WTC11 (cell line): ENCODE results near the gene SLC35F4. TPM values are rescaled to one million over a fixed set of nuclear protein-coding genes. Genes with fewer than 3 reads are reported as not detected.
A peak's percentile ranks its signal among the peaks of the same experiment; 100 is the strongest.

Experiments
- ATAC-seq: fragments of 200-7000 bp; cut with Tn5 transposase; 2 replicates; pipeline ENCODE4 v1.10.0; 2021; ENCODE audit warnings: mild to moderate bottlenecking, moderate library complexity
- CTCF ChIA-PET: fragments of 300-600 bp; sonication (Branson Sonifier 250); formaldehyde crosslinking; loops from one replicate; lab custom pipeline; 2021; ENCODE audit warnings: antibody characterized with exemption; lab: Charles Lee
- POLR2A ChIA-PET: fragments of 350-600 bp; sonication (Branson Sonifier 250); formaldehyde crosslinking; loops from one replicate; lab custom pipeline; 2021; ENCODE audit warnings: antibody characterized with exemption; lab: Charles Lee
- DNase-seq: peaks from one replicate; pipeline ENCODE4 v3.0.0; 2021; ENCODE audit warnings: low spot score
- H3K27ac Mint-ChIP-seq: 2 replicates; pipeline ENCODE4 v1.8.0; 2021; ENCODE audit warnings: mixed read lengths
- H3K27me3 Mint-ChIP-seq: 2 replicates; pipeline ENCODE4 v1.8.0; 2021; ENCODE audit warnings: low read depth, mild to moderate bottlenecking, moderate library complexity, mixed read lengths
- H3K36me3 Mint-ChIP-seq: 2 replicates; pipeline ENCODE4 v1.8.0; 2021; ENCODE audit warnings: mixed read lengths
- H3K4me1 Mint-ChIP-seq: 2 replicates; pipeline ENCODE4 v1.8.0; 2022; ENCODE audit warnings: mixed read lengths
- H3K4me3 Mint-ChIP-seq: 2 replicates; pipeline ENCODE4 v1.8.0; 2021; ENCODE audit warnings: mild to moderate bottlenecking, moderate library complexity, mixed read lengths
- H3K9me3 Mint-ChIP-seq: 2 replicates; pipeline ENCODE4 v1.8.0; 2021; ENCODE audit warnings: mixed read lengths
- AFF4 ChIP-seq: sonication (generic); formaldehyde crosslinking; IDR thresholded peaks from 2 replicates; pipeline ENCODE4 v1.8.1; 2023; ENCODE audit warnings: mild to moderate bottlenecking, missing genetic modification reagents, borderline replicate concordance
- ATF6 ChIP-seq: sonication (generic); formaldehyde crosslinking; IDR thresholded peaks from 2 replicates; pipeline ENCODE4 v1.8.1; 2023; ENCODE audit warnings: mild to moderate bottlenecking, missing genetic modification reagents
- FOXJ3 ChIP-seq: sonication (generic); formaldehyde crosslinking; IDR thresholded peaks from 2 replicates; pipeline ENCODE4 v1.9.0; 2021; ENCODE audit warnings: missing genetic modification reagents, mild to moderate bottlenecking, borderline replicate concordance
- FOXP1 ChIP-seq: sonication (generic); formaldehyde crosslinking; IDR thresholded peaks from 2 replicates; pipeline ENCODE4 v1.8.0; 2022; ENCODE audit warnings: missing genetic modification reagents, mild to moderate bottlenecking, moderate library complexity, borderline replicate concordance
- MXD4 ChIP-seq: fragments of 250-450 bp; sonication (Bioruptor Pico); IDR thresholded peaks from 2 replicates; pipeline ENCODE4 v1.8.0; 2021; ENCODE audit warnings: mild to moderate bottlenecking, moderate library complexity, borderline replicate concordance
- NR1H2 ChIP-seq: sonication (generic); formaldehyde crosslinking; IDR thresholded peaks from 2 replicates; pipeline ENCODE4 v1.9.0; 2021; ENCODE audit warnings: mild to moderate bottlenecking, moderate library complexity, missing genetic modification reagents
- NR2C2 ChIP-seq: sonication (generic); formaldehyde crosslinking; IDR thresholded peaks from 2 replicates; pipeline ENCODE4 v1.8.0; 2022; ENCODE audit warnings: mild to moderate bottlenecking, missing genetic modification reagents
- RELA ChIP-seq: sonication (generic); formaldehyde crosslinking; IDR thresholded peaks from 2 replicates; pipeline ENCODE4 v1.8.1; 2022; ENCODE audit warnings: missing genetic modification reagents, mild to moderate bottlenecking, borderline replicate concordance
- RORB ChIP-seq: fragments of 250-450 bp; sonication (Bioruptor Pico); IDR thresholded peaks from 2 replicates; pipeline ENCODE4 v1.9.0; 2021; ENCODE audit warnings: mild to moderate bottlenecking
- ZNF121 ChIP-seq: sonication (generic); formaldehyde crosslinking; IDR thresholded peaks from 2 replicates; pipeline ENCODE4 v1.8.0; 2023; ENCODE audit warnings: missing genetic modification reagents
- ZNF317 ChIP-seq: sonication (generic); formaldehyde crosslinking; IDR thresholded peaks from 2 replicates; pipeline ENCODE4 v1.8.1; 2023; ENCODE audit warnings: low read depth, mild to moderate bottlenecking, moderate library complexity, missing genetic modification reagents, borderline replicate concordance
- total RNA-seq: library from RNA; stranded (reverse); gene quantifications from 3 replicates; pipeline ENCODE4 v1.2.3, GENCODE V29; 2021
- TF ChIP-seq, protein P1 (sequence below): fragments of 250-450 bp; sonication (Bioruptor Pico); IDR thresholded peaks from 2 replicates; pipeline ENCODE4 v1.8.0; 2021; ENCODE audit warnings: mild to moderate bottlenecking
- TF ChIP-seq, protein P2 (sequence below): sonication (generic); formaldehyde crosslinking; conservative IDR thresholded peaks from 2 replicates; pipeline ENCODE4 v1.8.1; 2022; ENCODE audit warnings: mild to moderate bottlenecking, missing genetic modification reagents

The SLC35F4 gene
- total RNA-seq, 1 experiment from 2014 or later = not detected

GRCh38 chr14:57747036-57747435, 118.9 kb downstream of the SLC35F4 start:
- no peak for TF ChIP-seq NR1H2 (CRISPR knock-in tag)
- TF ChIP-seq NR2C2 (CRISPR knock-in tag) = no peak
- TF ChIP-seq, protein P1, sequence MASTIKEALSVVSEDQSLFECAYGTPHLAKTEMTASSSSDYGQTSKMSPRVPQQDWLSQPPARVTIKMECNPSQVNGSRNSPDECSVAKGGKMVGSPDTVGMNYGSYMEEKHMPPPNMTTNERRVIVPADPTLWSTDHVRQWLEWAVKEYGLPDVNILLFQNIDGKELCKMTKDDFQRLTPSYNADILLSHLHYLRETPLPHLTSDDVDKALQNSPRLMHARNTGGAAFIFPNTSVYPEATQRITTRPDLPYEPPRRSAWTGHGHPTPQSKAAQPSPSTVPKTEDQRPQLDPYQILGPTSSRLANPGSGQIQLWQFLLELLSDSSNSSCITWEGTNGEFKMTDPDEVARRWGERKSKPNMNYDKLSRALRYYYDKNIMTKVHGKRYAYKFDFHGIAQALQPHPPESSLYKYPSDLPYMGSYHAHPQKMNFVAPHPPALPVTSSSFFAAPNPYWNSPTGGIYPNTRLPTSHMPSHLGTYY (CRISPR knock-in tag) = no peak
- Mint-ChIP-seq H3K27ac (no peak overlapping the region), H3K27me3 (no peaks in the 10 kb centered on the region; the same call in 1 of the 2 replicates), H3K4me3 (no peak overlapping the region), H3K36me3 (peaks cover 3% of the 10 kb centered on the region), H3K4me1 (no peaks in the 10 kb centered on the region), H3K9me3 (peaks cover 22% of the 10 kb centered on the region)
- ChIA-PET CTCF (no interaction called here), POLR2A (no interaction called here)
- no peak for DNase-seq
- no peak for ATAC-seq

GRCh38 chr14:57746563-57746962, 119.3 kb downstream of the SLC35F4 start:
- Mint-ChIP-seq H3K4me1 (no peaks in the 10 kb centered on the region), H3K9me3 (peaks cover 24% of the 10 kb centered on the region), H3K36me3 (peaks cover 3% of the 10 kb centered on the region), H3K27ac (no peak overlapping the region), H3K4me3 (no peak overlapping the region)
- POLR2A ChIA-PET = no interaction called here
- CTCF ChIA-PET = no interaction called here
- no peak for ATAC-seq
- no peak for TF ChIP-seq MXD4 (CRISPR knock-in tag)
- no peak for TF ChIP-seq ATF6 (CRISPR knock-in tag)
- TF ChIP-seq, all 79 proteins: peak for 0
- no peaks in the 10 kb centered on the region for H3K27me3 Mint-ChIP-seq
- no peak for DNase-seq

- no peak overlapping the region for H3K4me3 Mint-ChIP-seq
- ATAC-seq (no peak), DNase-seq (no peak)
- peaks cover 12% of the 10 kb centered on the region for H3K4me1 Mint-ChIP-seq
- peaks cover 33% of the 10 kb centered on the region for H3K9me3 Mint-ChIP-seq
- CTCF ChIA-PET = no interaction called here
- peaks cover 9% of the 10 kb centered on the region for H3K36me3 Mint-ChIP-seq
- POLR2A ChIA-PET = no interaction called here
- TF ChIP-seq, protein P2, sequence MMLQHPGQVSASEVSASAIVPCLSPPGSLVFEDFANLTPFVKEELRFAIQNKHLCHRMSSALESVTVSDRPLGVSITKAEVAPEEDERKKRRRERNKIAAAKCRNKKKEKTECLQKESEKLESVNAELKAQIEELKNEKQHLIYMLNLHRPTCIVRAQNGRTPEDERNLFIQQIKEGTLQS (CRISPR knock-in tag) = no peak
- TF ChIP-seq ZNF121 (CRISPR knock-in tag) (peak; percentile 83), RORB (no peak), RELA (CRISPR knock-in tag) (no peak), FOXP1 (CRISPR knock-in tag) (no peak), FOXJ3 (CRISPR knock-in tag) (no peak), ZNF317 (CRISPR knock-in tag) (no peak), AFF4 (CRISPR knock-in tag) (no peak)
- no peaks in the 10 kb centered on the region for H3K27me3 Mint-ChIP-seq
- no peak overlapping the region for H3K27ac Mint-ChIP-seq
Observed at GRCh38 chr14:57739516-57739915, 126.4 kb downstream of the SLC35F4 start.
